Measurements from ENCODE around the gene RSKR. TPM values are rescaled to one million over a fixed set of nuclear protein-coding genes. Genes with fewer than 3 reads are reported as not detected.

Gene RSKR
- total and polyA plus RNA-seq, 9 of the 15 experiments (the other 6 are each of a cell fraction or from before 2014, with no cell fraction given) = 1.4 to 42.3 (median 16.2) TPM

- TF ChIP-seq MEIS2 (IDR thresholded peaks at IDR 0.05; ENCODE audit: partially characterized antibody) (peak; percentile 80), DMBX1 (CRISPR knock-in tag; IDR thresholded peaks at IDR 0.05; ENCODE audit: borderline replicate concordance) (0 out of 2 replicates have a peak, but pooled peaks have one; percentile 28), ZFP30 (CRISPR knock-in tag; IDR thresholded peaks at IDR 0.05; ENCODE audit: borderline replicate concordance) (no peak), ZNF75A (CRISPR knock-in tag; IDR thresholded peaks at IDR 0.05) (no peak), MBD2 (IDR thresholded peaks at IDR 0.05; ENCODE audit: borderline replicate concordance, low read depth) (peak; percentile 61; the same call in 1 of the 2 replicates), REST (IDR thresholded peaks at IDR 0.05; ENCODE audit: borderline replicate concordance) (no peak), REST (CRISPR knock-in tag; IDR thresholded peaks at IDR 0.05; ENCODE audit: low read depth) (peak; percentile 66), U2AF1 (optimal IDR thresholded peaks at IDR 0.05; ENCODE audit: low read depth, low read length) (peak; percentile 17), SIN3B (IDR thresholded peaks at IDR 0.05; ENCODE audit: low read depth) (peak; percentile 86), TEAD1 (CRISPR knock-in tag; IDR thresholded peaks at IDR 0.05) (peak in 1 of 2 experiments; percentile 68; a peak in 1 of 4 replicates), TRIM24 (IDR thresholded peaks at IDR 0.05) (peak in 1 of 2 experiments; percentile 83; a peak in 2 of 4 replicates), ZNF408 (CRISPR knock-in tag; IDR thresholded peaks at IDR 0.05; ENCODE audit: low read depth) (peak; percentile 95; the same call in 1 of the 2 replicates), SMAD4 (CRISPR knock-in tag; conservative IDR thresholded peaks at IDR 0.05) (peak; percentile 63), ZNF24 (IDR thresholded peaks at IDR 0.05) (0 out of 2 replicates have a peak, but pooled peaks have one; percentile 19), ILK (tag; IDR thresholded peaks at IDR 0.05; ENCODE audit: borderline replicate concordance, low read depth) (no peak), ZBTB7A (IDR thresholded peaks at IDR 0.05; ENCODE audit: borderline replicate concordance, control insufficient read depth, low read depth, low read length) (peak; percentile 86; the same call in 1 of the 2 replicates), HDAC1 (IDR thresholded peaks at IDR 0.05) (peak in 1 of 2 experiments; percentile 94; a peak in 2 of 4 replicates), MTA3 (IDR thresholded peaks at IDR 0.05; ENCODE audit: borderline replicate concordance) (peak; percentile 92), MLLT1 (IDR thresholded peaks at IDR 0.05) (no peak)
These were observed 31.0 kb upstream of the RSKR start, which contains the start of gene BLTP2 (continued) for GRCh38 chr17:28644787-28645575.

Measured in K562 (cell line).